ENCODE measurements around the gene ASTN2. TPM values are rescaled to one million over a fixed set of nuclear protein-coding genes. Genes with fewer than 3 reads are reported as not detected.

ASTN2 gene
- total RNA-seq, 1 donor: 5.6 TPM

- no peak for DNase-seq (ENCODE audit: low read depth)
- no peak for TF ChIP-seq CTCF (IDR thresholded peaks at IDR 0.05; ENCODE audit: insufficient read depth, low read length)
- no peak overlapping the region for H3K4me3 ChIP-seq (ENCODE audit: low read depth, low read length)
These were observed 19.7 kb downstream of the ASTN2 start for GRCh38 chr9:117395151-117395650.

- DNase-seq (ENCODE audit: low read depth): no peak
- no peak overlapping the region for H3K4me3 ChIP-seq (ENCODE audit: low read depth, low read length)
- TF ChIP-seq CTCF (IDR thresholded peaks at IDR 0.05; ENCODE audit: insufficient read depth, low read length): no peak
These were observed 20.2 kb downstream of the ASTN2 start for GRCh38 chr9:117394655-117395054.

- DNase-seq (ENCODE audit: low read depth): no peak
- no peak for TF ChIP-seq CTCF (IDR thresholded peaks at IDR 0.05; ENCODE audit: insufficient read depth, low read length)
- no peak overlapping the region for H3K4me3 ChIP-seq (ENCODE audit: low read depth, low read length)
These were observed 21.9 kb downstream of the ASTN2 start for GRCh38 chr9:117392992-117393391.

GRCh38 chr9:117387422-117387821 is 27.4 kb downstream of the ASTN2 start:
- no peak for DNase-seq (ENCODE audit: low read depth)

GRCh38 chr9:117379341-117379740 is 35.5 kb downstream of the ASTN2 start:
- DNase-seq (ENCODE audit: low read depth): no peak
- TF ChIP-seq CTCF (IDR thresholded peaks at IDR 0.05; ENCODE audit: insufficient read depth, low read length): no peak
- no peak overlapping the region for H3K4me3 ChIP-seq (ENCODE audit: low read depth, low read length)

More at GRCh38 chr9:117387422-117387821, 27.4 kb downstream of the ASTN2 start:
- no peak for TF ChIP-seq CTCF (IDR thresholded peaks at IDR 0.05; ENCODE audit: insufficient read depth, low read length)
- no peak overlapping the region for H3K4me3 ChIP-seq (ENCODE audit: low read depth, low read length)

GRCh38 chr9:117377046-117377445 is 37.8 kb downstream of the ASTN2 start:
- no peak for TF ChIP-seq CTCF (IDR thresholded peaks at IDR 0.05; ENCODE audit: insufficient read depth, low read length)
- H3K4me3 ChIP-seq (ENCODE audit: low read depth, low read length): no peak overlapping the region
- DNase-seq (ENCODE audit: low read depth): no peak

GRCh38 chr9:117375956-117376355 is 38.9 kb downstream of the ASTN2 start:
- no peak for TF ChIP-seq CTCF (IDR thresholded peaks at IDR 0.05; ENCODE audit: insufficient read depth, low read length)
- no peak for DNase-seq (ENCODE audit: low read depth)
- no peak overlapping the region for H3K4me3 ChIP-seq (ENCODE audit: low read depth, low read length)

Data from fibroblast of the aortic adventitia (primary cell).